Transverse colon (tissue), 3 donors: Measurements from ENCODE around the gene TOR1A.

ENCODE experiments used
- EP300 ChIP-seq: sonication (generic); formaldehyde crosslinking; IDR thresholded peaks from one replicate; pipeline ENCODE4 v1.6.1; 2017; ENCODE audit warnings: antibody characterized with exemption, low read depth
- POLR2A ChIP-seq: fragments of 450-650 bp; IDR thresholded peaks from one replicate; pipeline ENCODE4 v1.6.1; 2016; ENCODE audit warnings: antibody characterized with exemption, mild to moderate bottlenecking, moderate library complexity
- TF ChIP-seq, protein P1 (sequence below), 5 experiments: fragments of 200-600 bp in 3 of 5; fragments of 450-650 bp in 2 of 5; sonication (generic) in 3 of 5; IDR thresholded peaks; 1 replicate in 2 of 5; 2 replicates in 3 of 5; pipeline ENCODE4 v1.5.1; 2016 to 2017; ENCODE audit warnings: antibody characterized with exemption in 5 of 5, inconsistent platforms in 3 of 5, mild to moderate bottlenecking in 2 of 5, moderate library complexity in 1 of 5

DNA sequence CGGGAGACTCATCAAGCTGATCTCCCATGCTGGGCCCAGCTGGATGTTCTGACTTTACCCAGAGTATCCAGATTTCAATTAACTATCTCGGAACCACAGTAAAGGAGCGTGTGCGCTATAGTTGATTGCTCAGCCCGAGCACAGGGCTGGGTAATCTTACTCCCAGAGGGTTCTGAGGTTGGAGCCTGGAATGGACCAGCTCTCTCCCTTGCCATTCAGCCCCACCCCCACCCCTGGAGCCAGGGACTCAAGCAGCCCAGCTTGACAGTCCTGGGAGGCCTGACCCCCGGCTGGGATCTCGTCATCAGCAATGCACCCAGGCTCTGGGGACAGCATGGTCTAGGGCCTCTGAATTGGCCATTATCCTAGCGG is 47.4 kb downstream of the TOR1A start:
- TF ChIP-seq, protein P1, sequence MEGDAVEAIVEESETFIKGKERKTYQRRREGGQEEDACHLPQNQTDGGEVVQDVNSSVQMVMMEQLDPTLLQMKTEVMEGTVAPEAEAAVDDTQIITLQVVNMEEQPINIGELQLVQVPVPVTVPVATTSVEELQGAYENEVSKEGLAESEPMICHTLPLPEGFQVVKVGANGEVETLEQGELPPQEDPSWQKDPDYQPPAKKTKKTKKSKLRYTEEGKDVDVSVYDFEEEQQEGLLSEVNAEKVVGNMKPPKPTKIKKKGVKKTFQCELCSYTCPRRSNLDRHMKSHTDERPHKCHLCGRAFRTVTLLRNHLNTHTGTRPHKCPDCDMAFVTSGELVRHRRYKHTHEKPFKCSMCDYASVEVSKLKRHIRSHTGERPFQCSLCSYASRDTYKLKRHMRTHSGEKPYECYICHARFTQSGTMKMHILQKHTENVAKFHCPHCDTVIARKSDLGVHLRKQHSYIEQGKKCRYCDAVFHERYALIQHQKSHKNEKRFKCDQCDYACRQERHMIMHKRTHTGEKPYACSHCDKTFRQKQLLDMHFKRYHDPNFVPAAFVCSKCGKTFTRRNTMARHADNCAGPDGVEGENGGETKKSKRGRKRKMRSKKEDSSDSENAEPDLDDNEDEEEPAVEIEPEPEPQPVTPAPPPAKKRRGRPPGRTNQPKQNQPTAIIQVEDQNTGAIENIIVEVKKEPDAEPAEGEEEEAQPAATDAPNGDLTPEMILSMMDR (IDR thresholded peaks at IDR 0.05) = no peak
- TF ChIP-seq POLR2A (no peak), EP300 (no peak)
